SK-N-SH treated with all-trans-retinoic acid at 6 μM for 48 hours (cell line): ENCODE data around the gene COL24A1.
"Not testable (repeated sequence)": the region's sequence is repeated elsewhere in the genome, so short reads cannot be mapped to it uniquely, and the experiment has no call there.

ENCODE experiments used
- ATAC-seq: fragments of 200-7000 bp; cut with Tn5 transposase; 3 replicates; pipeline ENCODE4 v1.9.1; 2020; ENCODE audit warnings: mild to moderate bottlenecking, moderate library complexity
- ARNTL ChIP-seq: fragments of 450-650 bp; formaldehyde crosslinking; IDR thresholded peaks from 2 replicates; pipeline ENCODE4 v1.5.0; 2020; ENCODE audit warnings: low read depth, mild to moderate bottlenecking, moderate library complexity, borderline replicate concordance
- BACH2 ChIP-seq: fragments of 250-450 bp; sonication (Bioruptor Pico); IDR thresholded peaks from 2 replicates; pipeline ENCODE4 v1.9.0; 2021; ENCODE audit warnings: mild to moderate bottlenecking, borderline replicate concordance
- CREB5 ChIP-seq: fragments of 250-450 bp; sonication (Bioruptor Pico); IDR thresholded peaks from 2 replicates; pipeline ENCODE4 v1.5.1; 2020; ENCODE audit warnings: low read depth, mild to moderate bottlenecking, moderate library complexity
- CSDC2 ChIP-seq: fragments of 250-450 bp; sonication (Bioruptor Pico); IDR thresholded peaks from 2 replicates; pipeline ENCODE4 v1.5.0; 2020; ENCODE audit warnings: mild to moderate bottlenecking, moderate library complexity
- ESRRG ChIP-seq: fragments of 250-450 bp; sonication (Bioruptor Pico); IDR thresholded peaks from 2 replicates; pipeline ENCODE4 v1.6.1; 2021; ENCODE audit warnings: mild to moderate bottlenecking
- GLIS3 ChIP-seq: fragments of 250-450 bp; sonication (Bioruptor Pico); IDR thresholded peaks from 2 replicates; pipeline ENCODE4 v1.5.0; 2020; ENCODE audit warnings: mild to moderate bottlenecking, moderate library complexity
- ISL1 ChIP-seq: fragments of 250-450 bp; sonication (Bioruptor Pico); IDR thresholded peaks from 2 replicates; pipeline ENCODE4 v2.1.2; 2022; ENCODE audit warnings: mild to moderate bottlenecking, moderate library complexity
- OSR1 ChIP-seq: fragments of 250-450 bp; sonication (Bioruptor Pico); IDR thresholded peaks from 2 replicates; pipeline ENCODE4 v1.8.0; 2022; ENCODE audit warnings: moderate library complexity, mild to moderate bottlenecking, inconsistent platforms
- SNAI2 ChIP-seq: fragments of 250-450 bp; sonication (Bioruptor Pico); IDR thresholded peaks from 2 replicates; pipeline ENCODE4 v1.5.0; 2020; ENCODE audit warnings: mild to moderate bottlenecking, moderate library complexity
- TCF4 ChIP-seq: fragments of 250-450 bp; sonication (Bioruptor Pico); IDR thresholded peaks from 2 replicates; pipeline ENCODE4 v1.8.0; 2021; ENCODE audit warnings: mild to moderate bottlenecking, moderate library complexity, borderline replicate concordance
- TOX ChIP-seq: fragments of 250-450 bp; sonication (Bioruptor Pico); IDR thresholded peaks from 2 replicates; pipeline ENCODE4 v1.8.0; 2021; ENCODE audit warnings: mild to moderate bottlenecking, moderate library complexity, borderline replicate concordance
- ZC3H10 ChIP-seq: fragments of 250-450 bp; sonication (Bioruptor Pico); IDR thresholded peaks from 2 replicates; pipeline ENCODE4 v1.5.1; 2021; ENCODE audit warnings: mild to moderate bottlenecking, moderate library complexity
- ZFP3 ChIP-seq: fragments of 250-450 bp; sonication (Bioruptor Pico); IDR thresholded peaks from 2 replicates; pipeline ENCODE4 v1.5.0; 2020; ENCODE audit warnings: mild to moderate bottlenecking, moderate library complexity
- ZFP30 ChIP-seq: fragments of 450-650 bp; formaldehyde crosslinking; IDR thresholded peaks from 2 replicates; pipeline ENCODE4 v1.5.0; 2022; ENCODE audit warnings: mild to moderate bottlenecking, moderate library complexity
- ZNF565 ChIP-seq: fragments of 450-650 bp; formaldehyde crosslinking; conservative IDR thresholded peaks from 2 replicates; pipeline ENCODE4 v1.5.0; 2020; ENCODE audit warnings: low read depth, mild to moderate bottlenecking, moderate library complexity
- ZNF70 ChIP-seq: fragments of 450-650 bp; formaldehyde crosslinking; IDR thresholded peaks from 2 replicates; pipeline ENCODE4 v1.5.0; 2020; ENCODE audit warnings: mild to moderate bottlenecking, moderate library complexity
- ZNF8 ChIP-seq: fragments of 450-650 bp; formaldehyde crosslinking; IDR thresholded peaks from 2 replicates; pipeline ENCODE4 v1.5.0; 2020; ENCODE audit warnings: mild to moderate bottlenecking, moderate library complexity
- TF ChIP-seq, protein P1 (sequence below): fragments of 250-450 bp; sonication (Bioruptor Pico); IDR thresholded peaks from 2 replicates; pipeline ENCODE4 v1.5.1; 2021; ENCODE audit warnings: mild to moderate bottlenecking, moderate library complexity
- TF ChIP-seq, protein P2 (sequence below): fragments of 250-450 bp; sonication (Bioruptor Pico); IDR thresholded peaks from 2 replicates; pipeline ENCODE4 v1.5.0; 2020; ENCODE audit warnings: mild to moderate bottlenecking, moderate library complexity
- TF ChIP-seq, protein P3 (sequence below): fragments of 250-450 bp; sonication (Bioruptor Pico); IDR thresholded peaks from 2 replicates; pipeline ENCODE4 v1.8.0; 2021; ENCODE audit warnings: low read depth, mild to moderate bottlenecking, moderate library complexity, borderline replicate concordance

The COL24A1 gene

GRCh38 chr1:85838238-85838637 is 318.3 kb downstream of the COL24A1 start:
- no peak for ATAC-seq
- TF ChIP-seq OSR1 (CRISPR knock-in tag) (no peak), CREB5 (CRISPR knock-in tag) (no peak), ZNF70 (CRISPR knock-in tag) (no peak), ZFP30 (CRISPR knock-in tag) (no peak), ESRRG (CRISPR knock-in tag) (no peak), TOX (CRISPR knock-in tag) (no peak), ISL1 (CRISPR knock-in tag) (no peak), ZC3H10 (CRISPR knock-in tag) (no peak), ARNTL (CRISPR knock-in tag) (no peak), GLIS3 (no peak), BACH2 (CRISPR knock-in tag) (no peak), ZFP3 (CRISPR knock-in tag) (no peak), ZNF565 (no peak), SNAI2 (CRISPR knock-in tag) (no peak)
- TF ChIP-seq, protein P1, sequence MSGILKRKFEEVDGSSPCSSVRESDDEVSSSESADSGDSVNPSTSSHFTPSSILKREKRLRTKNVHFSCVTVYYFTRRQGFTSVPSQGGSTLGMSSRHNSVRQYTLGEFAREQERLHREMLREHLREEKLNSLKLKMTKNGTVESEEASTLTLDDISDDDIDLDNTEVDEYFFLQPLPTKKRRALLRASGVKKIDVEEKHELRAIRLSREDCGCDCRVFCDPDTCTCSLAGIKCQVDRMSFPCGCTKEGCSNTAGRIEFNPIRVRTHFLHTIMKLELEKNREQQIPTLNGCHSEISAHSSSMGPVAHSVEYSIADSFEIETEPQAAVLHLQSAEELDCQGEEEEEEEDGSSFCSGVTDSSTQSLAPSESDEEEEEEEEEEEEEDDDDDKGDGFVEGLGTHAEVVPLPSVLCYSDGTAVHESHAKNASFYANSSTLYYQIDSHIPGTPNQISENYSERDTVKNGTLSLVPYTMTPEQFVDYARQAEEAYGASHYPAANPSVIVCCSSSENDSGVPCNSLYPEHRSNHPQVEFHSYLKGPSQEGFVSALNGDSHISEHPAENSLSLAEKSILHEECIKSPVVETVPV (CRISPR knock-in tag) = no peak
- TF ChIP-seq, protein P2, sequence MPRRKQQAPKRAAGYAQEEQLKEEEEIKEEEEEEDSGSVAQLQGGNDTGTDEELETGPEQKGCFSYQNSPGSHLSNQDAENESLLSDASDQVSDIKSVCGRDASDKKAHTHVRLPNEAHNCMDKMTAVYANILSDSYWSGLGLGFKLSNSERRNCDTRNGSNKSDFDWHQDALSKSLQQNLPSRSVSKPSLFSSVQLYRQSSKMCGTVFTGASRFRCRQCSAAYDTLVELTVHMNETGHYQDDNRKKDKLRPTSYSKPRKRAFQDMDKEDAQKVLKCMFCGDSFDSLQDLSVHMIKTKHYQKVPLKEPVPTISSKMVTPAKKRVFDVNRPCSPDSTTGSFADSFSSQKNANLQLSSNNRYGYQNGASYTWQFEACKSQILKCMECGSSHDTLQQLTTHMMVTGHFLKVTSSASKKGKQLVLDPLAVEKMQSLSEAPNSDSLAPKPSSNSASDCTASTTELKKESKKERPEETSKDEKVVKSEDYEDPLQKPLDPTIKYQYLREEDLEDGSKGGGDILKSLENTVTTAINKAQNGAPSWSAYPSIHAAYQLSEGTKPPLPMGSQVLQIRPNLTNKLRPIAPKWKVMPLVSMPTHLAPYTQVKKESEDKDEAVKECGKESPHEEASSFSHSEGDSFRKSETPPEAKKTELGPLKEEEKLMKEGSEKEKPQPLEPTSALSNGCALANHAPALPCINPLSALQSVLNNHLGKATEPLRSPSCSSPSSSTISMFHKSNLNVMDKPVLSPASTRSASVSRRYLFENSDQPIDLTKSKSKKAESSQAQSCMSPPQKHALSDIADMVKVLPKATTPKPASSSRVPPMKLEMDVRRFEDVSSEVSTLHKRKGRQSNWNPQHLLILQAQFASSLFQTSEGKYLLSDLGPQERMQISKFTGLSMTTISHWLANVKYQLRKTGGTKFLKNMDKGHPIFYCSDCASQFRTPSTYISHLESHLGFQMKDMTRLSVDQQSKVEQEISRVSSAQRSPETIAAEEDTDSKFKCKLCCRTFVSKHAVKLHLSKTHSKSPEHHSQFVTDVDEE = no peak

DNA sequence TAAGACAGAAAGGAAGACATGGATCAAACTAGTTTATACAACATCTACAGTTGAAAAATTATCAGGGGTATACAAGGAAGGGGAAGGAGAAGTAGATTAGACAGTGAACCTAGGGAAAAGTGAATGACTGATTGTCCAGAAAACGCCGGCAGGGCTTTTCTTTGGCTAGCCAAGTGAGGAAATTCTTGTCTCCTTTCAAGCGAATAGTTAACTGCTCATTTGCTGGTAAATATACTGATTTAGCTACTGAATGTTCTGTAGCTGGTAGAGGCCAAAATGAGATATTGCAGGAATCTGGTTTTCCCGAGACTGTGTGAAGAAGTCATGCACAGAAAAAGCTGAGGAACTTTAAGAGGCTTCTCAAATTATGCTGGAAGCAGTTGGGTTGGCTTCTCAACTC is 319.8 kb downstream of the COL24A1 start:
- TF ChIP-seq ZNF8 (CRISPR knock-in tag) = no peak
- TF ChIP-seq, protein P2 = no peak
- TF ChIP-seq, protein P1 (CRISPR knock-in tag) = no peak
- no peak for TF ChIP-seq TOX (CRISPR knock-in tag)
- no peak for ATAC-seq

GRCh38 chr1:85833165-85833564 is 323.4 kb downstream of the COL24A1 start:
- ATAC-seq = not testable (repeated sequence)

DNA sequence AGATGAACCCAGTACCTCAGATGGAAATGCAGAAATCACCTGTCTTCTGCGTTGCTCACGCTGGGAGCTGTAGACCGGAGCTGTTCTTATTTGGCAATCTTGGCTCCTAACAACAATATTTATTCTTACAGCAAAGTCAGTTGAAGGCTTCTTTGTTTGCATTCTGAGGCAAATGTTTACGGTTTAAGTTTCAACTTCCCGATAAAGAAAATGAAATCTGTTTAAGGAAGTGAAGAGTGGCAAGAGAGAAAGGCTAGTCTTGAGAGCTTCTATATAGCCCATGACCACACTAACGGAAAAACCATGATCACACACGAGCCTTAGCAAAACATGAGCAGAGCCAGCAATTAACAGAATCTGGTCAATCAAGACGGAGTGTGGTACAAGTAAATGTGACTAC is 325.7 kb downstream of the COL24A1 start:
- no peak for ATAC-seq
- TF ChIP-seq ZNF565 = no peak
- no peak for TF ChIP-seq CREB5 (CRISPR knock-in tag)
- TF ChIP-seq, protein P3, sequence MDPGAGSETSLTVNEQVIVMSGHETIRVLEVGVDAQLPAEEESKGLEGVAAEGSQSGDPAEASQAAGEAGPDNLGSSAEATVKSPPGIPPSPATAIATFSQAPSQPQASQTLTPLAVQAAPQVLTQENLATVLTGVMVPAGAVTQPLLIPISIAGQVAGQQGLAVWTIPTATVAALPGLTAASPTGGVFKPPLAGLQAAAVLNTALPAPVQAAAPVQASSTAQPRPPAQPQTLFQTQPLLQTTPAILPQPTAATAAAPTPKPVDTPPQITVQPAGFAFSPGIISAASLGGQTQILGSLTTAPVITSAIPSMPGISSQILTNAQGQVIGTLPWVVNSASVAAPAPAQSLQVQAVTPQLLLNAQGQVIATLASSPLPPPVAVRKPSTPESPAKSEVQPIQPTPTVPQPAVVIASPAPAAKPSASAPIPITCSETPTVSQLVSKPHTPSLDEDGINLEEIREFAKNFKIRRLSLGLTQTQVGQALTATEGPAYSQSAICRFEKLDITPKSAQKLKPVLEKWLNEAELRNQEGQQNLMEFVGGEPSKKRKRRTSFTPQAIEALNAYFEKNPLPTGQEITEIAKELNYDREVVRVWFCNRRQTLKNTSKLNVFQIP = no peak
- TF ChIP-seq ZFP30 (CRISPR knock-in tag) = no peak
- TF ChIP-seq OSR1 (CRISPR knock-in tag) = no peak
- no peak for TF ChIP-seq ZC3H10 (CRISPR knock-in tag)
- no peak for TF ChIP-seq CSDC2 (CRISPR knock-in tag)
- TF ChIP-seq TCF4 (CRISPR knock-in tag) = no peak
- TF ChIP-seq ESRRG (CRISPR knock-in tag) = no peak
- TF ChIP-seq, protein P2 = no peak
- no peak for TF ChIP-seq BACH2 (CRISPR knock-in tag)
